ENCODE data around the gene ANO7. TPM values are rescaled to one million over a fixed set of nuclear protein-coding genes. Genes with fewer than 3 reads are reported as not detected.

Gene ANO7
- polyA plus RNA-seq, 1 of the 3 experiments (the other 2 are of a cell fraction), result 0.81 TPM

DNA sequence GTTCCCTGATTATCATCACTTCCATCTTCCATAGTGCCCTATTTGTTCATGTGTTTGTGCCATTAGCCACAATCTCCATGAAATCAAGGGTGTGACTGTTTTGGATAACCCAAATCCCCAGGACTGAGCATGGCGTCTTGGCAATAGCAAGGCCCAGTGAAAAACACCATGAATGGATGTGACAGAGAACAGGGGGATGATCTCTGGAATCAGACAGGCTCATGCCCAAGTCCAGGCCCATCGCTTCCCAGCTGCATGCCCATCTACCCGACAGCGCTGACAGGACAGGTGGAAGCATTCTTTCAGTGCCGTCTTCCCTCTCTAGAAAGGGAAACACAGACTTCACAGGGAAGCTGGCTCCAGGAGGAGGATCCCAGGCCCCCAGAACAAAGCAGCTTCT is 77.0 kb downstream of the ANO7 start:
- H3K27me3 ChIP-seq (ENCODE audit: insufficient read depth), result no peaks in the 10 kb centered on the region
- no peaks in the 10 kb centered on the region for H3K9me2 ChIP-seq
- TF ChIP-seq SMC3 (IDR thresholded peaks at IDR 0.05; ENCODE audit: low read depth, low read length) (no peak), RXRA (IDR thresholded peaks at IDR 0.05; ENCODE audit: borderline replicate concordance, low read depth) (no peak), YY1 (IDR thresholded peaks at IDR 0.05; ENCODE audit: low read depth) (no peak)
- TF ChIP-seq, protein P1, sequence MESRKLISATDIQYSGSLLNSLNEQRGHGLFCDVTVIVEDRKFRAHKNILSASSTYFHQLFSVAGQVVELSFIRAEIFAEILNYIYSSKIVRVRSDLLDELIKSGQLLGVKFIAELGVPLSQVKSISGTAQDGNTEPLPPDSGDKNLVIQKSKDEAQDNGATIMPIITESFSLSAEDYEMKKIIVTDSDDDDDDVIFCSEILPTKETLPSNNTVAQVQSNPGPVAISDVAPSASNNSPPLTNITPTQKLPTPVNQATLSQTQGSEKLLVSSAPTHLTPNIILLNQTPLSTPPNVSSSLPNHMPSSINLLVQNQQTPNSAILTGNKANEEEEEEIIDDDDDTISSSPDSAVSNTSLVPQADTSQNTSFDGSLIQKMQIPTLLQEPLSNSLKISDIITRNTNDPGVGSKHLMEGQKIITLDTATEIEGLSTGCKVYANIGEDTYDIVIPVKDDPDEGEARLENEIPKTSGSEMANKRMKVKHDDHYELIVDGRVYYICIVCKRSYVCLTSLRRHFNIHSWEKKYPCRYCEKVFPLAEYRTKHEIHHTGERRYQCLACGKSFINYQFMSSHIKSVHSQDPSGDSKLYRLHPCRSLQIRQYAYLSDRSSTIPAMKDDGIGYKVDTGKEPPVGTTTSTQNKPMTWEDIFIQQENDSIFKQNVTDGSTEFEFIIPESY (IDR thresholded peaks at IDR 0.05; ENCODE audit: borderline replicate concordance, low read depth), result no peak
- peaks cover 82% of the 10 kb centered on the region for H4K20me1 ChIP-seq (ENCODE audit: insufficient read depth)
- DNase-seq, result no peak
- peaks cover 99% of the 10 kb centered on the region for H3K79me2 ChIP-seq (ENCODE audit: insufficient read depth)
- 95% methylated on average over 5 of the region's 5 CpGs for WGBS (ENCODE audit: low lambda C conversion rate)
- ChIA-PET CTCF (no interaction called here), POLR2A (no interaction called here)
- H3K9ac ChIP-seq, result no peak overlapping the region
- H3F3A ChIP-seq (replicated peaks; ENCODE audit: insufficient read depth), result peaks cover 6% of the 10 kb centered on the region
- no peak overlapping the region for H2AFZ ChIP-seq (ENCODE audit: low read depth)
- no peak overlapping the region for H3K4me3 ChIP-seq (ENCODE audit: low read depth in 2 of 2, low read length in 1 of 2)
- no peak overlapping the region; a peak in 1 of 4 replicates for H3K27ac ChIP-seq (ENCODE audit: low read depth in 2 of 2, low read length in 1 of 2)
- no peak overlapping the region for H3K4me2 ChIP-seq
- peaks cover 12 to 18% of the 10 kb centered on the region in 2 experiments; a peak in 2 of 4 replicates for H3K4me1 ChIP-seq (ENCODE audit: control insufficient read depth in 1 of 2, insufficient read depth in 2 of 2, low read depth in 1 of 2, low read length in 1 of 2)
- no peaks in the 10 kb centered on the region for H3K9me3 ChIP-seq
- H3K36me3 ChIP-seq (replicated peaks in 1 of 2; ENCODE audit: control insufficient read depth in 1 of 2, insufficient read depth in 2 of 2, low read length in 1 of 2), result peaks cover 57 to 75% of the 10 kb centered on the region in 2 experiments

DNA sequence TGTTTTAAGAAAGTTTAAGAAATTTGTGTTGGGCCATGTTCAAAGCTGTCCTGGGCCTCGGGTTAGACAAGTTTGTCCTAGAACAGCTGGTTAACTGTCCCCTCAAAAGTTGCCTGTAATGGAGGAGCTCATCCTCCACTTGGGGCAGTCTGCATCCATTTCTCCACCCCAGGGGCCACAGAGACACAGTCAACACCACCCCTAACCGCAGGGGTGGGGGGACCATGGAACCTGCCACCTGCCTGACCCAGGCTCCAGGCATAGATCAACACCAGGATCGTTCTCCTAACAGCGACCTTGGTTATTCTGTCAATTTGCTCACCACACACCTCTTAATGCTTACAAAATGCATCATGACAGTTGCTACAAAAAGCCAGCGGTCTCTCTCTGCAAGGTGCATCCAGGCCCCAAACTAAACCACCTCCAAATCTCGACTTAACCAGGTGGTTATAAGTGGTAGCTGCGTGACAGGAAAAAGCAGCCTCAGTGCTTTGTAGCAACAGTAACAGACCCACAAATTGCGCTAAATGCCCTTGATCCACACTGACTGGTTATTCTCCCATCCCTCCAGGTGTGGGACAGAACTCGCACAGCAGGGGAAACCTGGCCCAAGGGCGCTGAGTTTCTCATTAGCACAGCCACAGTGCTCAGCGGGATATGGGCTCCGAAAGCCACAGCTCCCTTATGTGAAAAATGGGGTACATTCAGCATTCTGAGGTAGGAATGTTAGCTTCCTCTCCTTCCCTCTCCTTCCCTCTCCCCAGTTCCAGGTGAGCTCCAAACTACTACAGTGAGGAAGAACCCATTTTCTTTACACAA is 79.0 kb downstream of the ANO7 start:
- Histone ChIP-seq H3K4me2 (no peak overlapping the region), H3K36me3 (replicated peaks in 1 of 2; ENCODE audit: control insufficient read depth in 1 of 2, insufficient read depth in 2 of 2, low read length in 1 of 2) (peaks cover 39 to 56% of the 10 kb centered on the region in 2 experiments), H3K79me2 (ENCODE audit: insufficient read depth) (peaks cover 99% of the 10 kb centered on the region), H3F3A (replicated peaks; ENCODE audit: insufficient read depth) (no peaks in the 10 kb centered on the region), H3K9me3 (no peaks in the 10 kb centered on the region), H3K9me2 (no peaks in the 10 kb centered on the region), H3K4me1 (ENCODE audit: control insufficient read depth in 1 of 2, insufficient read depth in 2 of 2, low read depth in 1 of 2, low read length in 1 of 2) (peaks cover 12 to 29% of the 10 kb centered on the region in 2 experiments; a peak in 3 of 4 replicates), H3K4me3 (ENCODE audit: low read depth in 2 of 2, low read length in 1 of 2) (no peak overlapping the region), H3K9ac (no peak overlapping the region), H2AFZ (ENCODE audit: low read depth) (no peak overlapping the region), H4K20me1 (ENCODE audit: insufficient read depth) (peaks cover 90% of the 10 kb centered on the region), H3K27me3 (ENCODE audit: insufficient read depth) (no peaks in the 10 kb centered on the region), H3K27ac (ENCODE audit: low read depth in 2 of 2, low read length in 1 of 2) (no peak overlapping the region)
- no peak for DNase-seq
- WGBS (ENCODE audit: low lambda C conversion rate), result 82% methylated on average over 9 of the region's 12 CpGs
- CTCF ChIA-PET, result interaction anchor here (0.7 to 2.0 kb wide), 4 partner anchors 9 to 417 kb away, joined by 3 to 8 read pairs (median 5); partner anchors contain the start of genes HDLBP and SEPTIN2
- POLR2A ChIA-PET, result interaction anchor here (1.0 kb wide), 1 partner anchor 51 kb away, joined by 3 read pairs; no protein-coding TSS in a partner anchor
- TF ChIP-seq, protein P2, sequence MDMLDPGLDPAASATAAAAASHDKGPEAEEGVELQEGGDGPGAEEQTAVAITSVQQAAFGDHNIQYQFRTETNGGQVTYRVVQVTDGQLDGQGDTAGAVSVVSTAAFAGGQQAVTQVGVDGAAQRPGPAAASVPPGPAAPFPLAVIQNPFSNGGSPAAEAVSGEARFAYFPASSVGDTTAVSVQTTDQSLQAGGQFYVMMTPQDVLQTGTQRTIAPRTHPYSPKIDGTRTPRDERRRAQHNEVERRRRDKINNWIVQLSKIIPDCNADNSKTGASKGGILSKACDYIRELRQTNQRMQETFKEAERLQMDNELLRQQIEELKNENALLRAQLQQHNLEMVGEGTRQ (IDR thresholded peaks at IDR 0.05; ENCODE audit: borderline replicate concordance, low read depth, low read length), result no peak
- TF ChIP-seq TEAD4 (IDR thresholded peaks at IDR 0.05; ENCODE audit: borderline replicate concordance, insufficient read depth) (no peak), NRF1 (IDR thresholded peaks at IDR 0.05; ENCODE audit: low read depth, low read length) (no peak), NFIC (IDR thresholded peaks at IDR 0.05; ENCODE audit: borderline replicate concordance) (no peak), RCOR1 (IDR thresholded peaks at IDR 0.05; ENCODE audit: low read length) (no peak), FOSL2 (IDR thresholded peaks at IDR 0.05; ENCODE audit: borderline replicate concordance, low read depth) (no peak), TCF12 (IDR thresholded peaks at IDR 0.05) (no peak), MXI1 (IDR thresholded peaks at IDR 0.05; ENCODE audit: low read depth, low read length) (no peak), POLR2AphosphoS5 (IDR thresholded peaks at IDR 0.05; ENCODE audit: low read depth, low read length) (no peak), RXRA (IDR thresholded peaks at IDR 0.05; ENCODE audit: borderline replicate concordance, low read depth) (no peak), EP300 (IDR thresholded peaks at IDR 0.05; ENCODE audit: borderline replicate concordance in 1 of 2, low read depth in 1 of 2, low read length in 1 of 2) (no peak)
- TF ChIP-seq, protein P3, sequence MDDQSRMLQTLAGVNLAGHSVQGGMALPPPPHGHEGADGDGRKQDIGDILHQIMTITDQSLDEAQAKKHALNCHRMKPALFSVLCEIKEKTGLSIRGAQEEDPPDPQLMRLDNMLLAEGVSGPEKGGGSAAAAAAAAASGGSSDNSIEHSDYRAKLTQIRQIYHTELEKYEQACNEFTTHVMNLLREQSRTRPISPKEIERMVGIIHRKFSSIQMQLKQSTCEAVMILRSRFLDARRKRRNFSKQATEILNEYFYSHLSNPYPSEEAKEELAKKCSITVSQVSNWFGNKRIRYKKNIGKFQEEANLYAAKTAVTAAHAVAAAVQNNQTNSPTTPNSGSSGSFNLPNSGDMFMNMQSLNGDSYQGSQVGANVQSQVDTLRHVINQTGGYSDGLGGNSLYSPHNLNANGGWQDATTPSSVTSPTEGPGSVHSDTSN (IDR thresholded peaks at IDR 0.05), result no peak
- TF ChIP-seq, protein P4, sequence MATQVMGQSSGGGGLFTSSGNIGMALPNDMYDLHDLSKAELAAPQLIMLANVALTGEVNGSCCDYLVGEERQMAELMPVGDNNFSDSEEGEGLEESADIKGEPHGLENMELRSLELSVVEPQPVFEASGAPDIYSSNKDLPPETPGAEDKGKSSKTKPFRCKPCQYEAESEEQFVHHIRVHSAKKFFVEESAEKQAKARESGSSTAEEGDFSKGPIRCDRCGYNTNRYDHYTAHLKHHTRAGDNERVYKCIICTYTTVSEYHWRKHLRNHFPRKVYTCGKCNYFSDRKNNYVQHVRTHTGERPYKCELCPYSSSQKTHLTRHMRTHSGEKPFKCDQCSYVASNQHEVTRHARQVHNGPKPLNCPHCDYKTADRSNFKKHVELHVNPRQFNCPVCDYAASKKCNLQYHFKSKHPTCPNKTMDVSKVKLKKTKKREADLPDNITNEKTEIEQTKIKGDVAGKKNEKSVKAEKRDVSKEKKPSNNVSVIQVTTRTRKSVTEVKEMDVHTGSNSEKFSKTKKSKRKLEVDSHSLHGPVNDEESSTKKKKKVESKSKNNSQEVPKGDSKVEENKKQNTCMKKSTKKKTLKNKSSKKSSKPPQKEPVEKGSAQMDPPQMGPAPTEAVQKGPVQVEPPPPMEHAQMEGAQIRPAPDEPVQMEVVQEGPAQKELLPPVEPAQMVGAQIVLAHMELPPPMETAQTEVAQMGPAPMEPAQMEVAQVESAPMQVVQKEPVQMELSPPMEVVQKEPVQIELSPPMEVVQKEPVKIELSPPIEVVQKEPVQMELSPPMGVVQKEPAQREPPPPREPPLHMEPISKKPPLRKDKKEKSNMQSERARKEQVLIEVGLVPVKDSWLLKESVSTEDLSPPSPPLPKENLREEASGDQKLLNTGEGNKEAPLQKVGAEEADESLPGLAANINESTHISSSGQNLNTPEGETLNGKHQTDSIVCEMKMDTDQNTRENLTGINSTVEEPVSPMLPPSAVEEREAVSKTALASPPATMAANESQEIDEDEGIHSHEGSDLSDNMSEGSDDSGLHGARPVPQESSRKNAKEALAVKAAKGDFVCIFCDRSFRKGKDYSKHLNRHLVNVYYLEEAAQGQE (IDR thresholded peaks at IDR 0.05; ENCODE audit: low read depth, low read length), result no peak
- TF ChIP-seq, protein P5, sequence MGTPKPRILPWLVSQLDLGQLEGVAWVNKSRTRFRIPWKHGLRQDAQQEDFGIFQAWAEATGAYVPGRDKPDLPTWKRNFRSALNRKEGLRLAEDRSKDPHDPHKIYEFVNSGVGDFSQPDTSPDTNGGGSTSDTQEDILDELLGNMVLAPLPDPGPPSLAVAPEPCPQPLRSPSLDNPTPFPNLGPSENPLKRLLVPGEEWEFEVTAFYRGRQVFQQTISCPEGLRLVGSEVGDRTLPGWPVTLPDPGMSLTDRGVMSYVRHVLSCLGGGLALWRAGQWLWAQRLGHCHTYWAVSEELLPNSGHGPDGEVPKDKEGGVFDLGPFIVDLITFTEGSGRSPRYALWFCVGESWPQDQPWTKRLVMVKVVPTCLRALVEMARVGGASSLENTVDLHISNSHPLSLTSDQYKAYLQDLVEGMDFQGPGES (IDR thresholded peaks at IDR 0.05; ENCODE audit: low read depth, low read length), result no peak

All from SK-N-SH (cell line).